ENCODE results near the gene CLRN1. TPM values are rescaled to one million over a fixed set of nuclear protein-coding genes. Genes with fewer than 3 reads are reported as not detected.

CLRN1 gene, protein sequence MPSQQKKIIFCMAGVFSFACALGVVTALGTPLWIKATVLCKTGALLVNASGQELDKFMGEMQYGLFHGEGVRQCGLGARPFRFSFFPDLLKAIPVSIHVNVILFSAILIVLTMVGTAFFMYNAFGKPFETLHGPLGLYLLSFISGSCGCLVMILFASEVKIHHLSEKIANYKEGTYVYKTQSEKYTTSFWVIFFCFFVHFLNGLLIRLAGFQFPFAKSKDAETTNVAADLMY
- not detected for total RNA-seq

DNA sequence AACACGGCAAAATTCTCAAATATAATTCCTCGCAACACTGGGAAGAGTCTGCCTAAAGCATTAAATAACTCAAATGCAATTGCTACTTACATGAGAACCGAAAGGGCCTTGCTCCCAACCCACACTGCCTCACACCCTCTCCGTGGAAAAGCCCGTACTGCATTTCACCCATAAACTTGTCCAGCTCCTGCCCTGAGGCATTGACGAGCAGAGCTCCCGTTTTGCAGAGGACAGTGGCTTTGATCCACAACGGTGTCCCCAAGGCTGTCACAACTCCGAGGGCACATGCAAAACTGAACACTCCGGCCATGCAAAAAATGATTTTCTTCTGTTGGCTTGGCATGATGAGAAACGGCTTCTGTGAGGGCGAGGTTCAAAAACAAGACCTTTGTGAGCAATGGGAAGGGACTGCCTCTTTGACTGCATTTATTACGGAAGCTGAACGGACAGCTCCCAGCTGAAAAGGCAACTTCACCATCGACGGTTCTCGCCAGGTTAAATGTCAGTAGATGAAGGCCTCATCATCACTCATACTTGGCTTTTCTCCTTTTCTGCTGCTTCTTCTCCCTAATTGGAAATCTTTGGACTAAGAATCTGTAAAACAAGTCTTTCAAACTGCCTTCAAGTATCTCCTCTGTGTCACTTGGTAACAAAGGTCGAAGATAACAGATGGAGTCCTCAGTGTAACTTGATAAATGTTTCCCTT lies at the start of gene CLRN1:
Gene CLRN1 (minus strand): TSS at position 362 of the 706 bp plus-strand sequence. CDS start 19 bp downstream, at position 343.
- Histone ChIP-seq H3K4me3 (no peak within 1 kb of the TSS), H3K9me3 (no peaks in the 10 kb centered on the region), H3K27ac (no peak within 1 kb of the TSS), H3K36me3 (no peaks in the 10 kb centered on the region), H3K27me3 (no peaks in the 10 kb centered on the region), H3K4me1 (no peaks in the 10 kb centered on the region)
- DNase-seq (ENCODE audit: low spot score in 2 of 2) = no peak
- 55 to 56% methylated on average over 17 to 18 of the region's 18 CpGs for WGBS, 2 donors
- no peak for TF ChIP-seq EP300 (IDR thresholded peaks at IDR 0.05)
- TF ChIP-seq, protein P1, sequence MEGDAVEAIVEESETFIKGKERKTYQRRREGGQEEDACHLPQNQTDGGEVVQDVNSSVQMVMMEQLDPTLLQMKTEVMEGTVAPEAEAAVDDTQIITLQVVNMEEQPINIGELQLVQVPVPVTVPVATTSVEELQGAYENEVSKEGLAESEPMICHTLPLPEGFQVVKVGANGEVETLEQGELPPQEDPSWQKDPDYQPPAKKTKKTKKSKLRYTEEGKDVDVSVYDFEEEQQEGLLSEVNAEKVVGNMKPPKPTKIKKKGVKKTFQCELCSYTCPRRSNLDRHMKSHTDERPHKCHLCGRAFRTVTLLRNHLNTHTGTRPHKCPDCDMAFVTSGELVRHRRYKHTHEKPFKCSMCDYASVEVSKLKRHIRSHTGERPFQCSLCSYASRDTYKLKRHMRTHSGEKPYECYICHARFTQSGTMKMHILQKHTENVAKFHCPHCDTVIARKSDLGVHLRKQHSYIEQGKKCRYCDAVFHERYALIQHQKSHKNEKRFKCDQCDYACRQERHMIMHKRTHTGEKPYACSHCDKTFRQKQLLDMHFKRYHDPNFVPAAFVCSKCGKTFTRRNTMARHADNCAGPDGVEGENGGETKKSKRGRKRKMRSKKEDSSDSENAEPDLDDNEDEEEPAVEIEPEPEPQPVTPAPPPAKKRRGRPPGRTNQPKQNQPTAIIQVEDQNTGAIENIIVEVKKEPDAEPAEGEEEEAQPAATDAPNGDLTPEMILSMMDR (IDR thresholded peaks at IDR 0.05) = no peak
- no peak for TF ChIP-seq POLR2A (IDR thresholded peaks at IDR 0.05)

DNA sequence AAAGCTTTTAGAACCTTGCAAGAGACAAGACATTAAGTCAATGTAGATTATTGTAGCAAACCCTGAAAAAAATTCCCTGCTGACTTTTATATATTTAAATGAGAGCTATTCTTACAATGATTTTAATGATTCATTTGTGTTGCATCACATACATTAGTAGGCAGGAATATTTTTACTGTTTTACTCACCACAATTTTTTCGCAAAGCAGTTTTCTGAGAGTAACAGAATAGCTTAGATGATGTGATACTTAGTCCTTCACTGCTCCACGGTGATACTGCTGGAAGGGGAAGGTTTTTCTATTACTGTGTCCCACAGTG lies 43.9 kb upstream of the CLRN1 start:
- Histone ChIP-seq H3K27me3 (no peaks in the 10 kb centered on the region), H3K27ac (no peak overlapping the region), H3K4me1 (no peaks in the 10 kb centered on the region), H3K4me3 (no peak overlapping the region), H3K36me3 (no peaks in the 10 kb centered on the region), H3K9me3 (no peaks in the 10 kb centered on the region)
- WGBS, 2 donors = 75 to 78% methylated on average over 2 of the region's 2 CpGs
- no peak for DNase-seq (ENCODE audit: low spot score in 2 of 2)
- TF ChIP-seq, protein P1 (IDR thresholded peaks at IDR 0.05) = no peak
- TF ChIP-seq EP300 (IDR thresholded peaks at IDR 0.05) (no peak), POLR2A (IDR thresholded peaks at IDR 0.05) (no peak)

DNA sequence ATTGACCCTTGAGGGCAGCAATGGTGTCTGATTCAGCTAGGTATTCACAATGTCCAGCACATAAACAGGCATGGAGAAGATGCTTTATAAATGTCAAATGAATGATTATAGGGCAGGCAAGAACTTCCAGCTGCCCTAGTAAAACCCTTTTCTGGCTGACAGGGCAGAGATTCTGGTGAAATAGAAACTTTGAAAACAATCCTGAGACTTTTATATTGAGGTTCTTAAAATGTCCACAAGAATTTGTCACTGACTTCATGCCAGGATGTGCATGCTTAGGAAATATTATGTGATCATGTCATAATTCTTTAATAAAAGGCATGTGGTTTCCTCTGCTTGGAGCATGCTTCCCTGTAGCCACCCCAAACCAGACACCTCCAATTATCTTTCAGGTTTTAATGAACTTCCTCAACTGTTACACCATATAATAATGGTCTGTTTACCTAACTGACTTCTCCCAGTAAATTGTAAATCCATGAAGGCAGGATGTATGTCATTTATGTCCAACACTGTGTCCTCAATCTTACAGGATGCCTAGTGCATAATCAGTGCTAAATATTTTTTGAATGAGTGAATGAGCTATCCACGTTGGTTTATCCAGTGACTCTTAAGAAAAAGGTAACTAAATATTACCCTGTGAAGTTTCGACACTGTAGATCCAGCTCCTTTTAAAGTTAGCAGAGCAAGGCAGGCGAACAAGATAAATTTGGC lies 43.4 kb upstream of the CLRN1 start:
- Histone ChIP-seq H3K4me1 (no peaks in the 10 kb centered on the region), H3K36me3 (no peaks in the 10 kb centered on the region), H3K27ac (no peak overlapping the region), H3K9me3 (no peaks in the 10 kb centered on the region), H3K4me3 (no peak overlapping the region), H3K27me3 (no peaks in the 10 kb centered on the region)
- no peak for DNase-seq (ENCODE audit: low spot score in 2 of 2)
- TF ChIP-seq POLR2A (IDR thresholded peaks at IDR 0.05) (no peak), EP300 (IDR thresholded peaks at IDR 0.05) (no peak)
- TF ChIP-seq, protein P1 (IDR thresholded peaks at IDR 0.05) = no peak
- WGBS, 2 donors = 75 to 78% methylated on average over 3 of the region's 3 CpGs

DNA sequence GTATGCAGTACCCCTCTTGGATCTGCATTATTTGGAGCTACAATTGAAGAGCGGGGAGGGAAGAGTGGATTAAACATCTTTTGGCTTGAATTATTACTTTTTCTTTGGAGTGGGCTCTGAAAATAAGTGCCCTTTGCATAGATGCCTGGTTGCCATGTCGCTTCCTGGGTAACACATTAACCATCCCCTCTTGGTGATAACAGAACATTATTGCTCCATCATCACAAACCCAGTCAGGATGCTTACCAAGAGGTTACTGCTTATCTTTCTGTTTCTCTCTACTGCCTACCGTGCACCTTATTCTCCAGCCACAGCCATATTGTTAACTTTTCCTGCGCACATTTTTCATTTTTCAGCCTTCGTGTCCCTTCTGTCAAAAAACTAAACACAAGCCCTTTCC lies 42.7 kb upstream of the CLRN1 start:
- DNase-seq (ENCODE audit: low spot score in 2 of 2) = no peak
- Histone ChIP-seq H3K27ac (no peak overlapping the region), H3K9me3 (no peaks in the 10 kb centered on the region), H3K4me3 (no peak overlapping the region), H3K36me3 (no peaks in the 10 kb centered on the region), H3K4me1 (no peaks in the 10 kb centered on the region), H3K27me3 (no peaks in the 10 kb centered on the region)
- 88 to 91% methylated on average over 5 of the region's 5 CpGs for WGBS, 2 donors
- TF ChIP-seq, protein P1 (IDR thresholded peaks at IDR 0.05) = no peak
- no peak for TF ChIP-seq POLR2A (IDR thresholded peaks at IDR 0.05)
- TF ChIP-seq EP300 (IDR thresholded peaks at IDR 0.05) = no peak

DNA sequence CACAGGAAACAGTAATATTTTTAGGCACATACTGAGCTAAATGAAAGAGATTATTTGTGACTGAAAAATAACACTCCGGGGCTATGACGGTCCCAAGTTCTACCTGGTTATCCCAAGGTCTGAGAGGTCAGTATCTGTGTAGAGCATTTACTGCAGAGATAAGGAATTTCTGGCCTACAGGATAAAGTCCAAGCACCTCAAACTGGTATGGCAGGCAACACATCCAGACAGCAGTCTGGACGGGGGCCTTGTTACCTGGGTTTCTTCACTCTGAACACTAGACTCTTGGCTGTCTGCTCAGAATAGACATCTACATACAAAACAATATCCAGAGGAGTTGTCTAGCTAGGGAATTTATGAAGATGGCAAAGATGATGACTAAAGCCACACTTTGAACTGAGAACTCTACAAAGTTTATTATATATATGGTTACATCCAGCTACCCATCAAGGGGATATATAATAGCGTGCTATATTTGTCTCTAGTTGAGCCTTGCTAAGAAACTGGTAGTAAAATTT lies 42.0 kb upstream of the CLRN1 start:
- DNase-seq (ENCODE audit: low spot score in 2 of 2) = no peak
- no peaks in the 10 kb centered on the region for H3K9me3 ChIP-seq
- H3K4me3 ChIP-seq = no peak overlapping the region
- no peaks in the 10 kb centered on the region for H3K4me1 ChIP-seq
- no peaks in the 10 kb centered on the region for H3K27me3 ChIP-seq
- 67 to 82% methylated on average over 4 of the region's 4 CpGs for WGBS, 2 donors
- TF ChIP-seq, protein P1 (IDR thresholded peaks at IDR 0.05) = no peak
- TF ChIP-seq EP300 (IDR thresholded peaks at IDR 0.05) (no peak), POLR2A (IDR thresholded peaks at IDR 0.05) (no peak)
- no peak overlapping the region for H3K27ac ChIP-seq
- no peaks in the 10 kb centered on the region for H3K36me3 ChIP-seq
